Uterus (tissue), 4 donors: ENCODE results near the gene CD248. TPM values are rescaled to one million over a fixed set of nuclear protein-coding genes. Genes with fewer than 3 reads are reported as not detected.
"Not testable (repeated sequence)": the region's sequence is repeated elsewhere in the genome, so short reads cannot be mapped to it uniquely, and the experiment has no call there.

Source experiments
- DNase-seq, 2 donors: peaks; one replicate each; pipeline ENCODE4 v3.0.0-alpha.2; 2019 to 2020
- H3K27ac ChIP-seq, 2 donors: fragments of 200-600 bp; sonication (generic); 1 replicate in 1 of 2; 2 replicates in 1 of 2; pipeline ENCODE4 v1.5.1; 2016 to 2018
- H3K27me3 ChIP-seq, 2 donors: fragments of 200-600 bp; sonication (generic); one replicate each; pipeline ENCODE4 v1.5.1; 2018 to 2019; ENCODE audit warnings: control low read depth in 1 of 2
- H3K36me3 ChIP-seq, 2 donors: fragments of 200-600 bp; sonication (generic); one replicate each; pipeline ENCODE4 v1.5.1; 2019; ENCODE audit warnings: control low read depth in 1 of 2
- H3K4me1 ChIP-seq, 2 donors: fragments of 200-600 bp; sonication (generic); one replicate each; pipeline ENCODE4 v1.5.1; 2018 to 2019; ENCODE audit warnings: control low read depth in 1 of 2
- H3K4me3 ChIP-seq, 2 donors: fragments of 200-600 bp; sonication (generic); 1 replicate in 1 of 2; 2 replicates in 1 of 2; pipeline ENCODE4 v1.5.1; 2018 to 2019; ENCODE audit warnings: mild to moderate bottlenecking in 1 of 2
- H3K9me3 ChIP-seq, 2 donors: fragments of 200-600 bp; sonication (generic); one replicate each; pipeline ENCODE4 v1.5.1; 2019; ENCODE audit warnings: control low read depth in 1 of 2
- POLR2A ChIP-seq, 2 donors: fragments of 450-650 bp; IDR thresholded peaks; one replicate each; pipeline ENCODE4 v1.6.1; 2016; ENCODE audit warnings: antibody characterized with exemption in 2 of 2, mild to moderate bottlenecking in 1 of 2, moderate library complexity in 1 of 2
- intact Hi-C: fragments of 100-400 bp; cut with DNase I; formaldehyde crosslinking; loops from one replicate; pipeline ENCODE4 v1.15.1; 2023; ENCODE audit warnings: low total_unique reads
- total RNA-seq, 4 donors: library from RNA; depleted of rRNA in 3 of 4; stranded (reverse); fragments of >200 nt in 3 of 4; gene quantifications; one replicate each; pipeline versions ENCODE4 v1.1.0 to v1.2.4, GENCODE V29; 2014 to 2023
- TF ChIP-seq, protein P1 (sequence below), 4 experiments: fragments of 200-600 bp in 2 of 4; fragments of 450-650 bp in 2 of 4; sonication (generic) in 2 of 4; IDR thresholded peaks; one replicate each; pipeline ENCODE4 v1.5.1; 2016 to 2019; ENCODE audit warnings: antibody characterized with exemption in 4 of 4, mild to moderate bottlenecking in 2 of 4, moderate library complexity in 1 of 4
- donor health status: DM: yes; HTN: yes; CAD: no.

Gene CD248
- total RNA-seq, 4 donors from 2014 or later, result 14.1 to 91.2 (median 46.2) TPM

DNA sequence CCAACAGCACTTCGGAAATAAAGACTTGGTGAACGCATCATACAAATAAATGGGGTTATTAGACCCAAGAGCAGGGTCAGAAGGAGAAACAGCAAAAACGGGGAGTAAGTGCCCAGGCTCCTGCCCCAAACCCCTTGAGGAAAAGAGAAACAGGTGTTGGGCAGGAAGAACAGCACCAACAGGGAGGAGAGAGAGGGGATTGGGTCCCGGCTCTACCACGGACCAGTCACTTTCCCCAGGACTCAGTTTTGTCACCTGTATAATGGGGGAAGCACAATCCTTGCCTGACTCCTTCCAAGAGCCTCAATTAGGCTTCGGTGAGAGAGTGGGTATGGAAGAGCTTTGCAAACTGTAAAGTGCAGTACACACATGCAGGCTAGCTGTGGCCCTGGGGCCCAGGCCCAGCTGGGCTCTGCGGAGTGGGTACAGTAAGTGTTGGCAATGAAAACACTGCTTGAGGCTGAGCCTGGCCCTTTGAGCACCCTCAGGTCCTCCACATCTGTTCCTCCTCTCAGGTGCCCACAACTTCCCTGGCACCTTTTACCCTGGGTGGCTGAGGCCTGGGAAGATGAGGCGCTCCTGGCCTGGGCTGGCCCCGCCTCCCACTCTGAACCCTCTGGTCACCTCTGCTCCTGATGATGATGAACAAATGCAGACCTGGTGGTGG, 45.8 kb upstream of the CD248 start:
- no peaks in the 10 kb centered on the region for H3K9me3 ChIP-seq
- H3K36me3 ChIP-seq, result no peaks in the 10 kb centered on the region
- H3K4me1 ChIP-seq, result no peaks in the 10 kb centered on the region
- TF ChIP-seq, protein P1, sequence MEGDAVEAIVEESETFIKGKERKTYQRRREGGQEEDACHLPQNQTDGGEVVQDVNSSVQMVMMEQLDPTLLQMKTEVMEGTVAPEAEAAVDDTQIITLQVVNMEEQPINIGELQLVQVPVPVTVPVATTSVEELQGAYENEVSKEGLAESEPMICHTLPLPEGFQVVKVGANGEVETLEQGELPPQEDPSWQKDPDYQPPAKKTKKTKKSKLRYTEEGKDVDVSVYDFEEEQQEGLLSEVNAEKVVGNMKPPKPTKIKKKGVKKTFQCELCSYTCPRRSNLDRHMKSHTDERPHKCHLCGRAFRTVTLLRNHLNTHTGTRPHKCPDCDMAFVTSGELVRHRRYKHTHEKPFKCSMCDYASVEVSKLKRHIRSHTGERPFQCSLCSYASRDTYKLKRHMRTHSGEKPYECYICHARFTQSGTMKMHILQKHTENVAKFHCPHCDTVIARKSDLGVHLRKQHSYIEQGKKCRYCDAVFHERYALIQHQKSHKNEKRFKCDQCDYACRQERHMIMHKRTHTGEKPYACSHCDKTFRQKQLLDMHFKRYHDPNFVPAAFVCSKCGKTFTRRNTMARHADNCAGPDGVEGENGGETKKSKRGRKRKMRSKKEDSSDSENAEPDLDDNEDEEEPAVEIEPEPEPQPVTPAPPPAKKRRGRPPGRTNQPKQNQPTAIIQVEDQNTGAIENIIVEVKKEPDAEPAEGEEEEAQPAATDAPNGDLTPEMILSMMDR (IDR thresholded peaks at IDR 0.05), result no peak
- TF ChIP-seq POLR2A (IDR thresholded peaks at IDR 0.05), result no peak
- H3K27me3 ChIP-seq, result no peaks in the 10 kb centered on the region
- intact Hi-C loops, result no loop called here
- no peak overlapping the region for H3K4me3 ChIP-seq
- H3K27ac ChIP-seq, result no peak overlapping the region
- no peak for DNase-seq

DNA sequence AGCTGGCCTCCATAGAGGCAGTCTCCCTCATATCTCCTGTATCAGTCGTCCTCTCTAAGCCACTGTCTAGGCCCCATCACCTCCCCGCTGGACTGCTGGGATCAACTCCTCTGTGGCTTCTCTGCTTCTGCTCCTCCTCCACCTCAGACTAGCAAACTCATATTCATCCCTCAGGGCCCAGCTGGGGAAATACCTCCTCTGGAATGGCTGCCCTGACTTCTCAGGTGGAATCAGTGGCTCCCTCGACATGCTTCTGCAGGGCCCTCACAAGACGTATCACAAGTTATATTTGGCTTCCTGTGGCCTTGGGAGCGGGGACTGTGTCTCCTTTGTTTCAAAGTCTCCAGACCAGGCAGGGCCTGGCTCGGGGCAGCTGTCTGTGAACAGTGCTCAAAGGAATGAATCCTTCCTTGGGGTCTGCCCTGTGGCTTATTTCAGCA, 44.7 kb upstream of the CD248 start:
- DNase-seq, result no peak
- Histone ChIP-seq H3K27me3 (no peaks in the 10 kb centered on the region), H3K36me3 (no peaks in the 10 kb centered on the region), H3K27ac (no peak overlapping the region), H3K4me1 (no peaks in the 10 kb centered on the region), H3K4me3 (no peak overlapping the region), H3K9me3 (no peaks in the 10 kb centered on the region)
- intact Hi-C loops, result no loop called here
- TF ChIP-seq, protein P1 (IDR thresholded peaks at IDR 0.05), result no peak
- no peak for TF ChIP-seq POLR2A (IDR thresholded peaks at IDR 0.05)

DNA sequence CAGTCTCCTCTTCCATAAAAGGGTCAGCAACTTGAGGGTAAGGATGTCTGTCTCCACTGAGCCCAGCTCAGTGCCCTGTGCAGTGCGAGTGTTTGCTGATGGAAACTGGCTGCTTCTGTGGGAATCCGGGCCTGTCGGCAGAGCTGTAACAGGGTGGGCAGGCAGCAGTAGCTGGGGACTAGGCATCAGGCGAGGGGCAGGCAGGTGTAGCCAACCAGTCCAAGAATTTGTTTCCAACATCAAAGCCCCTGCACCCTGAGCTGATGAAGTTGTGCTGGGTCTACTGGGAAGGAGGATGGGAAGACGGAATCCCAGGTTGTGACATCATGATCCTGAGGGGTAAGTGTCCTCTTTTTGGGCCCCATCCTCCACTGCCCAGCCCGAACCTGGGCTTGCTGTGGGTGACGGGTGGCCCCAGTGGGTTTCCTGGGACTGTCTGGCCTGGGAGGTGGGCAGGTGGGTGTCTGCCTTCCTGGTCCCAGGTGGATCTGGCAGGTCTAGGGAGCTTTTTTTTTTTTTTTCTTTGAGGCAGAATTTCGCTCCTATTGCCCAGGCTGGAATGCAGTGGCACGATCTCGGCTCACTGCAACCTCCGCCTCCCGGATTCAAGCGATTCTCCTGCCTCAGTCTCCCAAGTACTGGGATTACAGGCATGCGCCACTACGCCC, 43.7 kb upstream of the CD248 start:
- Histone ChIP-seq H3K27me3 (no peaks in the 10 kb centered on the region), H3K9me3 (no peaks in the 10 kb centered on the region), H3K36me3 (no peaks in the 10 kb centered on the region), H3K4me1 (no peaks in the 10 kb centered on the region), H3K4me3 (no peak overlapping the region), H3K27ac (no peak overlapping the region)
- no peak for DNase-seq
- no peak for TF ChIP-seq POLR2A (IDR thresholded peaks at IDR 0.05)
- TF ChIP-seq, protein P1 (IDR thresholded peaks at IDR 0.05), result no peak
- intact Hi-C loops, result no loop called here

DNA sequence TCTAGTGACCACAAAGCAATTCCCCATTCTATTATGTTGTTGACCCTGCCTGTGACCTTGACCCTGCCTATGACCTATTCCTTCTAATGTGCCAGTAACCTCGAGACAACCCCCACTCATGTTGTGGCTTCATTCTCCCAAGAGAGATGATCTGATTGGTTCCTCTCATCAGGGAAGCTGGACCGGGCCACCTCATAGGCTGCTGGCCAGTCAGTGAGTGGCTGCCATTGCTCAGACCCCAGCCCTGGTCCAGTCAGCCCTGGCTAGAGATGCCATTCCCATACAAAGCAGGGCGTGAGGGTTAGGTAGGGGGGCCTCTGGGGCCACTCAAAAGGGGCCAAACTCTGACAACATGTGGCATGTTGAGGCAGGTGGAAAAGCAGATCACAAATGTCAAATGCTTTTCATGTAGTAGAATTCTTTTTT, 42.8 kb upstream of the CD248 start:
- Histone ChIP-seq H3K9me3 (no peaks in the 10 kb centered on the region), H3K27ac (no peak overlapping the region), H3K4me3 (no peak overlapping the region), H3K36me3 (no peaks in the 10 kb centered on the region), H3K4me1 (no peaks in the 10 kb centered on the region), H3K27me3 (no peaks in the 10 kb centered on the region)
- DNase-seq, result no peak
- intact Hi-C loops, result no loop called here
- TF ChIP-seq POLR2A (IDR thresholded peaks at IDR 0.05), result no peak
- TF ChIP-seq, protein P1 (IDR thresholded peaks at IDR 0.05), result no peak

DNA sequence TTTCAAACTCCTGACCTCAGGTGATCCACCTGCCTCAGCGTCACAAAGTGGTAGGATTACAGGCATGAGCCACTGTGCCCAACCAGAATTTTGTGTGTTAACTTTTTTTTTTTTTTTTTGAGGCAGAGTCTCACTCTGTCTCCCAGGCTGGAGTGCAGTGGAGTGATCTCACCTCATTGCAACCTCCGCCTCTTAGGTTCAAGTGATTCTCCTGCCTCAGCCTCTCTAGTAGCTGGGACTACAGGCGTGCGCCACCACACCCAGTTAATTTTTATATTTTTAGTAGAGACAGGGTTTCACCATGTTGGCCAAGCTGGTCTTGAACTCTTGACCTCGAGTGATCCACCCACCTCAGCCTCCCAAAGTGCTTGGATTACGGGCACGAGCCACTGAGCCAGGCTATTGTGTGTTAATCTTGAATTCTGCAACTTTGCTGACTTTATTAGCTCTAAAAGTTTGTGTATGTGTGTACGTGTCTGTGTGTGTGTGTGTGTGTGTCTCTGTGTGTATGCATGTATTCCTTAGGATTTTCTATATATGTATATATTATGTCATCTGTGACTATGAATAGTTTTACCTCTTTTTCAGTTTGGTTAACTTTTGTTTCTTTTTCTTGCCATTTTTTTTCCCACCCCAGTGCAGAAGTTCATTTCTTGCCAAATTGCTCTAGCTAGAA, 33.9 kb upstream of the CD248 start:
- DNase-seq, H3K4me3 ChIP-seq, intact Hi-C loops, H3K27ac ChIP-seq, H3K36me3 ChIP-seq, H3K9me3 ChIP-seq, H3K27me3 ChIP-seq: not testable (repeated sequence)
- H3K4me1 ChIP-seq, result peaks cover 10 to 12% of the 10 kb centered on the region in 2 donors
